Activated T-cell treated with anti-CD3 and anti-CD28 coated beads for 48 hours (primary cell): ENCODE results near the gene CFAP206.
A peak's percentile ranks its signal among the peaks of the same experiment; 100 is the strongest.
"Not testable (repeated sequence)": the region's sequence is repeated elsewhere in the genome, so short reads cannot be mapped to it uniquely, and the experiment has no call there.

Source experiments
- DNase-seq: peaks from one replicate; pipeline ENCODE4 v3.0.0-alpha.2; 2020; ENCODE audit warnings: low read depth

The CFAP206 gene

GRCh38 chr6:87420360-87420759 is 12.6 kb downstream of the CFAP206 start:
- DNase-seq: no peak

DNA sequence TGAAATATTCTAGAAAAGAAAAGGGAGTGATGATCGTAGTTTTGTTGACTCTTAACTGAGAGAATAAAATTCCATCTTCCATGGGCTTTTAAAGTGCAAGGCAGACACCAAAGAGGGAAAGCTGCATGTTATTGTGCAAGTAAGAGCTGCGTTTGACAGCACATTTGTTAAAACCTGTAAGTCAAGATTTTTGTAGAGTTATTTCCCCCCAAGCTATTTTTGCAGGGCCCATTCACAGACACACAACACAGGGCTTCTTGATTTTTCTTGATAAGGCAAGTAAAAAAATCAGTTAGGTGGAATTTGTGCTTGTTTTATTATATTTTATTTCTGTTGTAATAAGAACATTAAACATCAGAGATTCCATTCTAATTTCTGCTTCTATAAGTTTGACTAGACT is 13.8 kb downstream of the CFAP206 start:
- DNase-seq: no peak

DNA sequence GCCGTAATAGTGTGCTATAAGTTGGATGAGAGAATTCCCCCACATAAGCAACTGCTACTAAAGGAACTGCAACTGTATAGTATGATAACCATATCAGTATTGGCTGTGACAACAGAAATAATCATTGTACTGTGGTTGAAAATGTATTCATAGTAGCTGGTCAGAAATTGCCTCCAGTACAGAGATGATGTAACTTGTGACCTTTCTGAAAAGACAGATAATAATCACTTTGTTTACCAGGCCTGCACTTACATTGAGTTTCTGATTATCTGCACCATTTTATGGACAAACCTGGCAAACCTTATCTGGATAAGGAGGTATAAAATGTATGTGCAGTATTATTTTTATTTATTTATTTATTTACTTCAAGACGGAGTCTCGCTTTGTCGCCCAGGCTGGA is 19.0 kb downstream of the CFAP206 start:
- DNase-seq: no peak

DNA sequence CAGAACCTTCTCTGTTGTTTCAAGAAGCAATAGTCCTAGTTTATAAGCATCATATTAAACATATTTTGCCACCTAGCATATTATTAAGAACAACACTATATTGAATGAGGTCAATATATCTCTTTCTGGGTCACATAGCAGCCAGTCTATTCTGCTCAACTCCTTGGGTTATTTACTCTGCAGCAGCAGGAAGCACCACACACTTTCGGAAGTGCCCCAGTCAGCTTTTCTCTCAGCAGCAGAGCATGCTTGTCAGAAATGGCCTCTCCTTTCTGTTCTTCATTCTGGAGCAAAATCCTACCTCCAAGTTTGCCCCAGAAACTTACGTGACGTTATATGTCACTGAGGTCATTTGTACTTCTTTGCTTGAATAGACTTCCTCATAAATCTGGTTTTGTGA is 22.7 kb downstream of the CFAP206 start:
- DNase-seq: no peak

DNA sequence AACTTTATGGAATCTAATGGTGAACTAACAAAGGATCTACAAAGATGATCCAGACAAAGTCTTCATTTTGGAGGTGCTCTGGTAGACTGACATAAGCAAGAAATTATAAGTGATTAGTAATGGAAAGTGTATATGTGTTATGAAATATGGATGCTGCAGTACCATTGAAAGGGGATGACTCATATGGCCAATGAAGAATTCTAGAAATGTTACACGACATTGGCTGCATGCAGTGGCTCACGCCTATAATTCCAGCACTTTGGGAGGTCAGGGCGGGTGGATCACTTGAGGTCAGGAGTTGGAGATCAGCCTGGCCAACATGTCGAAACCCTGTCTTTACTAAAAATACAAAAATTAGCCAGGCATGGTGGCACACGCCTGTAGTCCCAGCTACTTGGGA is 23.5 kb downstream of the CFAP206 start:
- DNase-seq: no peak

GRCh38 chr6:87436435-87436834 is 28.7 kb downstream of the CFAP206 start:
- peak; percentile 15 for DNase-seq

DNA sequence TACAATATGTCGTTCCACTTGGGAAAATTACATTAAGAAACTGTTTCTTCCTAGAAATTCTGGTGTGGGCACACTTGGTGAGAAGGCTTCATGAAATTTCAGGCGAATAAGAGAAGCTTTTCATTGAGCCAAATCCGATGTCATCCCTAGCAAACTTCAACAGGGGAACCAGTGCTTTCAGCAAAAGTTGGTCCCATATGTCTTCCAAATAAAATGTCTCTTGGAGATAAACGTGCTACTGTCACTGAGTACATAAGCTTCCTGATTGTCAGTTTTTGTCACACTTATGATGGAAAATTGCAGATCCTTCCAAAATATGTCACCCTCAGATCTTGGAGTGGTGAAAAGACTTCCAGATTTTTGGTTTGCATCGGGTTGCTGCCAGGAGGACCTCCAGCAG is 33.9 kb downstream of the CFAP206 start:
- DNase-seq: no peak

GRCh38 chr6:87444362-87444761 is 36.6 kb downstream of the CFAP206 start:
- DNase-seq: no peak

- no peak for DNase-seq
Measured at GRCh38 chr6:87465051-87465450, 57.3 kb downstream of the CFAP206 start.

DNA sequence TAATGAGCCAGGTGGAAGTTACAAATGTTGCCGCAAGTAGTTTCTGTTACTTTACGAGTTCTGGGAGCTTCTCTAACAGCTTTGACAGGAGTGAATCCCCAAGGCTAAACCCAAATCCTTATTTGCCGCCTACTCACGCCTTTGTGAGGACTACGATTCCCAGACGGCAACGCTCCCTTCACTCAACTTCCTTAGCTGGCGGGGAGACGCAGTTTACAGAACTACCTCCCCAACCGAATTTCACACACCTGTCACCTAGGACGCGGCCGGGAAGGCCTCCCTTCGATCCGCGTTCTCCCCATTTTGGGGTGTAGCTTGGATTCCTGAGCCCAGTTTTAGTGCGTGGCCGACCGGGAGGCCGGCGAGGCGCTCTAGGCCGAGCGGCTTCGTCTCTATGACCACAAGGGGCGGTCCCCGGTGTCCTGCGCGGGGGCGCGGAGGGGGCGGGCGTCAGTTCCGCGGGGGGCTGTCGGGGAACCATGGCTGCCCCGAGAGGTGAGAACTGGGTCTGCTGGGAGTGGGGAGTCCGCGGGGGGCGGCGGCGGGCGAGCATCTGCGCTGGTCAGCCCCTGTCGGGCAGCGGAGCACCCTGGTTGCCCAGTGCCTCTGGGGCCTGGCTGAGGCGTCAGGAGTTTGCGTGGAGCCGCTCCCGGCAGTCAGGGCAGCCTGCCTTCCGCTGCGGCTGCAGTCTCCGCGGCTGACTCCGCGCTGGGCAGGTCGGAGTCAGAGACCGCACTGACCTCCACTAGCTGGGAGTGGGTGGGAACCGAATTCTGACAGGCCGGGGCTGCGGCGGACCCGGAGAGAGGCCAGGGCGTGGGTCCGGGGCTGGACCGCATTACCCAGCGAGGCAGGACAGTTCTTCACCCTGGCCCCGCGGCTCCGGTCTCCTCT is 65.0 kb downstream of the CFAP206 start, which contains the start of gene SLC35A1:
TSS of gene SLC35A1 (plus strand) at position 450 of the 894 bp plus-strand sequence. CDS start at position 480, 30 bp downstream.
- peak; percentile 81 for DNase-seq

- no peak for DNase-seq
Measured at GRCh38 chr6:87473419-87473903, 65.7 kb downstream of the CFAP206 start.

- no peak for DNase-seq
Measured at GRCh38 chr6:87481931-87482330, 74.2 kb downstream of the CFAP206 start.

GRCh38 chr6:87482366-87482765 is 74.6 kb downstream of the CFAP206 start:
- no peak for DNase-seq

DNA sequence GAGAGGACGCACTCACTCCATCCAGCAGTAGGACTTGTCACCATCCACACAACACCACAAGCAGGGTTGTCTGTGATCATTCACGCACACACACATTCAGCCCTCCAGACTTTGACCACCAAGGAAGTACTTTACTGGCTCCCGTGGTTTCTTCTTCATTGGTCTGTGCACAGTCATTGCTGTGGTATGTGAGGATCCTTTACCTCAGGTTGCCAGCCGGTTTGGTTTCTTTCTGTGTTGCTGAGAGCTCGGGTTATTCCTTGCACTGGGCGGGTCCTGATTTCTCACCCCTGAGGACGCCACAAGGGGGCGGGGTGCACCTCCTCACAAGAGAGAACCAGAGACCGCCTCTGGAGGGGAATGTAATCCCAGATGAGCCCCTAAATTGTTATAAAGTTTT is 76.2 kb downstream of the CFAP206 start:
- no peak for DNase-seq

DNA sequence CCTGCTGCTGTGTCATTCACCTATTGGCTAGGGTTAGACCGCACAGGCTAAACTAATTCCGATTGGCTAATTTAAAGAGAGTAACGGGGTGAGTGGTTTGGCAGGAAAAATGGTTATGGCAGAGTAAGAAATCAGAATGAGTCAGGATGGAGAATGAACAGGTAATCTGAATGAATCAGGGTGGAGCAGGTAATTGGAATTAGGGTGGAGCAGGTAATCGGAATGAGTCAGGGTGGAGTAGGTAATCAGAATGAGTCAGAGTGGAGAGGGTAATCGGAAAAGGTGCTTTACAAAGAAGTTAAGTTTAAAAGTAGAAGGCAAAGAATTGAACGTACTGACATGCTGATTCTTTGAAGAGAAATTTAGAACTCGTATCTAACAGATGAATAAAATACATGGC is 76.7 kb downstream of the CFAP206 start:
- no peak for DNase-seq

DNA sequence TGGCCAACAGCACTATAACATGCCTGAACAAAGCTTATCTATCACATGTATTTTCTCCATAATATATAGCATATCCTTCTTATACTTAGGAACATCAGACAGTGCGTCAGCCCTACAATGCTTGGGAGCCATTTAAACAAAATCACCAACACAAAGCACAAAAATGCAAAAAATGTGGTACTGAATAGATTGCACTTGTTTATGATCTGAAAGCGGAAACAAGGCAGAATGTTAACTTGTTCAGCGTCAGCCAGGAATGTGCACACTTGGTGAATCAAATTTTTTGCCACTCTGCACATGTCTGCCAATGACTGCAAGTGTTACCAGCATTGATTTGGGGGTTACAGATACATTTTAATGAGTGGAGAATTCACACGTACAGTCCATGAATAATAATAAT is 79.8 kb downstream of the CFAP206 start:
- DNase-seq: no peak

DNA sequence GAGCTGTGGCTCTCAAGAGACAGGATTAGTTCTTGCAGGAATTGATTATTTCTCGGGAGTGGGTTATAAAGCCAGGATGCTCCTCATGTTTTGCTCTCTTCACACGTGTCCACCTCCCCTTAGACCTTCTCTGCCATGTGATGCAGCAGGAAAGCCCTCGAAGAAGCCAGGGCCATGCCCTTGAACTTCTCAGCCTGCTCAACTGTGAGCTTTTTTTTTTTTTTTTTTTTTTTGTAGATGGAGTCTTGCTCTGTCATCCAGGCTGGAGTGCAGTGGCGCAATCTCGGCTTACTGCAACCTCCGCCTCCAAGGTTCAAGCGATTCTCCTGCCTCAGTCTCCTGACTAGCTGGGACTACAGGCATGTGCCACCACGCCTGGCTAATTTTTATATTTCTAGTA is 81.6 kb downstream of the CFAP206 start:
- DNase-seq: not testable (repeated sequence)

- no peak for DNase-seq
Measured at GRCh38 chr6:87494761-87495422, 87.1 kb downstream of the CFAP206 start.

- no peak for DNase-seq
Measured at GRCh38 chr6:87498048-87498447, 90.3 kb downstream of the CFAP206 start.

DNA sequence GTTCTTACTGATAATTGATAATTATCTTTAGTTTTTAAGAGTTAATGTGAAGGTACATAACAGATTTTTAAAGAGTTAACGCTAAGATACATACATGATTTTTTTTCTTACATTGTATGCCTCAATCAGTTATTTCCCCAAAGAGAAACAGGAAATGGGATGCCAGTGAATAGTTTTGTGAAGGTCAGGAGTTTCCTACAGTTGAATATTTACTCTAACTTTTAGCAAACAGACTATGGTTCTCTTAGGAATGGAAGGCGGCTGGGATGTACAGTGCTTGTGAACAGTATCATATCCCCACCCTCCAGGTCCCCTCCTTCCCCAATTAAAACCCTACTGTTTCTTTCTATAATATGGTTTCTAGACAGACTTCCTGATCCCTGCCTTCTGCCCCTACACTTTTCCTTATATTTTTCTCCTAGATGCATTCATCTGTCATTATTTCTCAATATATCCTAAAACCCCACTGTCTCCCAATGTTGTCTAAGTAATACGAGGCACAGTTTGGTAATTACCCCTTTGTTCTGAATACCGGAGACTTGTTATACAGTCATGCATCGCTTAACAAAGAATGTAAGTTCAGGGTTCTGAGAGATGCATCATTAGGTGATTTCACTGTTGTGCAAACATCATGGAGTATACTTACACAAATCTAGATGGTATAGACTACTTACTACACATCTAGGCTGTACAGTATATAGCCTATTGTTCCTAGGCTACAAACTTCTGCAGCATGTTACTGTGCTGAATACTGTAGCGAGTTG is 94.2 kb downstream of the CFAP206 start:
- DNase-seq: no peak

DNA sequence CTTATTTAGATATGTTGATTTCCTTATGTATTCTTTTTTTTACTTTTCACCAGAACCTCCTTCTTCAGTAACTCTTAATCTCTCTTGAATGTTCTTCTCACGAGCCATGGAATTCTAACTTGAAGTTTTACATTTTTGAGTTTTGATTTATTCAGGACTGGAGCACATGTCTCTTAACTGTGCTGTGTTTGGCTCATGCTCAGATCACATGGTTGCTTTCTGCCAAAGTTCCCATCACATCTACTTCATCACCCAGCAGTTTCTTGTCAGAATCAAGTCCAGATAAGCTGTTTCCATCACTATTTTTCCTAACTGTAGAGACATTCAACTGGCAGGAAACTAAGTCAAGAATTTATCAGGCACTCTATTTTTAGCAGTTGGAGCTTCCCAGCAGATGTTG is 96.7 kb downstream of the CFAP206 start:
- no peak for DNase-seq
